DND-41 (cell line): ENCODE results near the gene PPARD.

ENCODE experiments used
- ATAC-seq: fragments of 200-7000 bp; cut with Tn5 transposase; 3 replicates; pipeline ENCODE4 v1.9.1; 2021; ENCODE audit warnings: low read depth; ENCODE audit not compliant: insufficient read depth
- DNase-seq: peaks from one replicate; pipeline ENCODE4 v3.0.0-alpha.2; 2020
- H2AFZ ChIP-seq: 2 replicates; pipeline ENCODE4 v1.6.0; 2012; ENCODE audit warnings: low read depth, low read length
- H3K27ac ChIP-seq: 2 replicates; pipeline ENCODE4 v1.5.1; 2012; ENCODE audit warnings: low read length, inconsistent platforms
- H3K27me3 ChIP-seq: fragments of 200-600 bp; sonication (generic); 2 replicates; pipeline ENCODE4 v1.6.0; 2012; ENCODE audit warnings: low read length, mild to moderate bottlenecking, inconsistent platforms; ENCODE audit not compliant: insufficient read depth, poor library complexity
- H3K36me3 ChIP-seq: 2 replicates; pipeline ENCODE4 v1.5.1; 2012; ENCODE audit warnings: low read length, inconsistent platforms; ENCODE audit not compliant: insufficient read depth
- H3K4me1 ChIP-seq: 2 replicates; pipeline ENCODE4 v1.5.1; 2012; ENCODE audit warnings: mild to moderate bottlenecking, low read length; ENCODE audit not compliant: insufficient read depth
- H3K4me2 ChIP-seq: 2 replicates; pipeline ENCODE4 v1.6.0; 2012; ENCODE audit warnings: mild to moderate bottlenecking, moderate library complexity, low read length, inconsistent platforms; ENCODE audit not compliant: insufficient read depth
- H3K4me3 ChIP-seq, 2 experiments: fragments of 200-600 bp in 1 of 2; shearing (Covaris generic) in 1 of 2; 2 replicates each; pipeline ENCODE4 v1.5.1; 2012 to 2016; ENCODE audit warnings: inconsistent platforms in 2 of 2, low read length in 2 of 2, mild to moderate bottlenecking in 2 of 2, low read depth in 1 of 2, moderate library complexity in 1 of 2
- H3K79me2 ChIP-seq: 2 replicates; pipeline ENCODE4 v1.6.0; 2012; ENCODE audit warnings: low read length, inconsistent platforms; ENCODE audit not compliant: insufficient read depth
- H3K9ac ChIP-seq: 2 replicates; pipeline ENCODE4 v1.6.0; 2012; ENCODE audit warnings: low read depth, mild to moderate bottlenecking, inconsistent platforms, low read length, moderate library complexity
- H3K9me3 ChIP-seq: 2 replicates; pipeline ENCODE4 v1.5.1; 2012; ENCODE audit warnings: low read length, moderate library complexity, mild to moderate bottlenecking, inconsistent platforms; ENCODE audit not compliant: insufficient read depth, severe bottlenecking
- H4K20me1 ChIP-seq: 2 replicates; pipeline ENCODE4 v1.6.0; 2012; ENCODE audit warnings: low read length; ENCODE audit not compliant: insufficient read depth
- EZH2 ChIP-seq: IDR thresholded peaks from 3 replicates; pipeline ENCODE4 v1.6.1; 2012; ENCODE audit warnings: borderline replicate concordance, low read depth, mild to moderate bottlenecking, moderate library complexity, low read length, inconsistent platforms; ENCODE audit not compliant: severe bottlenecking
- TF ChIP-seq, protein P1 (sequence below): IDR thresholded peaks from 2 replicates; pipeline ENCODE4 v1.5.1; 2012; ENCODE audit warnings: borderline replicate concordance, low read length, moderate library complexity, mild to moderate bottlenecking; ENCODE audit not compliant: poor library complexity, severe bottlenecking; ENCODE audit errors: extremely low read depth

PPARD gene

DNA sequence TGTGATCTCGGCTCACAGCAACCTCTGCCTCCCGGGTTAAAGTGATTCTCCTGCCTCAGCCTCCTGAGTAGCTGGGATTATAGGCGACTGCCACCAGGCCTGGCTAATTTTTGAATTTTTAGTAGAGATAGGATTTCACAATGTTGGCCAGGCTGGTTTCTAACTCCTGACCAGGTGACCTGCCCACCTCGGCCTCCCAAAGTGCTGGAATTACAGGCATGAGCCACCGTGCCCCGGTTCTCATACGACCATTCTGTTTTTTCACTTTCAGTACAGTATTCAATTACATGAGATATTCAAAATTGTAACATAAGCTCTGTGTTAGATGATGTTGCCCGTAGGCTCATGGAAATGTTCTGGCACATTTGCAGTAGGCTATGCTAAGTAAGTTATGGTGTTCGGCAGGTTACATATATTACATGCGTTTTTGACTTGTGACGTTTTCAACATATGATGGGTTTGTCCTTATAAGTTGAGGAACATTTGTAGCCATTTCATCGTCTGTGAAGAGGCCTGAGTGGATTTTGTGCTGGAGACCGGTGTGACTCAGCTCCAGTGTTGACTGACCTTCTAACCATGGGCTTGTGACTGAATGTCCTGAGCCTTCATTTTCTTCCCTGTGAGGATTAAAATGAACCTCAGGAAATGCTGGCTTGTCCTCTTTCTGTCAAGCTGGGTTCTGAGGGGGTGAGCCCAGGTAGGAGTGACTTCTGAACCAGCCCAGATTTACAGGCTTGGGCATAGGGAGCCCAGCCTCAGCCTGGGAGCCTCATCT is 12.2 kb downstream of the PPARD start:
- Histone ChIP-seq H3K4me2 (no peak overlapping the region), H3K27ac (no peak overlapping the region), H3K4me1 (no peaks in the 10 kb centered on the region), H3K9me3 (no peaks in the 10 kb centered on the region), H3K4me3 (no peak overlapping the region), H3K9ac (no peak overlapping the region), H4K20me1 (no peaks in the 10 kb centered on the region; the same call in 1 of the 2 replicates), H3K36me3 (peaks cover 43% of the 10 kb centered on the region), H3K27me3 (no peaks in the 10 kb centered on the region), H2AFZ (no peak overlapping the region), H3K79me2 (no peaks in the 10 kb centered on the region)
- ATAC-seq (no peak), DNase-seq (no peak)
- TF ChIP-seq EZH2: no peak
- TF ChIP-seq, protein P1, sequence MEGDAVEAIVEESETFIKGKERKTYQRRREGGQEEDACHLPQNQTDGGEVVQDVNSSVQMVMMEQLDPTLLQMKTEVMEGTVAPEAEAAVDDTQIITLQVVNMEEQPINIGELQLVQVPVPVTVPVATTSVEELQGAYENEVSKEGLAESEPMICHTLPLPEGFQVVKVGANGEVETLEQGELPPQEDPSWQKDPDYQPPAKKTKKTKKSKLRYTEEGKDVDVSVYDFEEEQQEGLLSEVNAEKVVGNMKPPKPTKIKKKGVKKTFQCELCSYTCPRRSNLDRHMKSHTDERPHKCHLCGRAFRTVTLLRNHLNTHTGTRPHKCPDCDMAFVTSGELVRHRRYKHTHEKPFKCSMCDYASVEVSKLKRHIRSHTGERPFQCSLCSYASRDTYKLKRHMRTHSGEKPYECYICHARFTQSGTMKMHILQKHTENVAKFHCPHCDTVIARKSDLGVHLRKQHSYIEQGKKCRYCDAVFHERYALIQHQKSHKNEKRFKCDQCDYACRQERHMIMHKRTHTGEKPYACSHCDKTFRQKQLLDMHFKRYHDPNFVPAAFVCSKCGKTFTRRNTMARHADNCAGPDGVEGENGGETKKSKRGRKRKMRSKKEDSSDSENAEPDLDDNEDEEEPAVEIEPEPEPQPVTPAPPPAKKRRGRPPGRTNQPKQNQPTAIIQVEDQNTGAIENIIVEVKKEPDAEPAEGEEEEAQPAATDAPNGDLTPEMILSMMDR: no peak

DNA sequence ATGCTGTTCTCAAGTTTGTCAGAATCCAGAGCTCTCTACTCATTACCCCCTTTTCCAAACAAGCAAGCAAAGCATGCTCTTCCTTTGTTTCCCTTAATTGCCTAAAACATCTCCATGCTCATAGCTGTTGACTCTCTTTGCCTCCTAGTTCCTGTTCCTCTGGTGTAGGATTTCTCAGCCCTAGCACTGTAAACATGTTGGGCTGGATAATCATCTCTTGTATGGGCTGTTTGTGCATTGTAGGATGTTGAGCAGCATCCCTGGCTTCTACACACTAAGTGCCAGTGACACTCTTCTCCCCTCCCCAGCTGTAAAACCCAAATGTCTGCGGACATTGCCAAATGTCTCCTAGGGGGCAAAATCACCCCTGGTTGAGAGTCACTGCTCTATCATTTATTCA is 14.0 kb downstream of the PPARD start:
- no peak overlapping the region for H2AFZ ChIP-seq
- H3K27me3 ChIP-seq: no peaks in the 10 kb centered on the region
- peaks cover 41% of the 10 kb centered on the region for H3K36me3 ChIP-seq
- H3K79me2 ChIP-seq: no peaks in the 10 kb centered on the region
- no peak overlapping the region for H3K9ac ChIP-seq
- no peak overlapping the region for H3K27ac ChIP-seq
- no peak overlapping the region for H3K4me3 ChIP-seq
- TF ChIP-seq, protein P1: no peak
- TF ChIP-seq EZH2: no peak
- H3K4me1 ChIP-seq: no peaks in the 10 kb centered on the region
- ATAC-seq: no peak
- no peak overlapping the region for H3K4me2 ChIP-seq
- DNase-seq: no peak
- no peaks in the 10 kb centered on the region for H3K9me3 ChIP-seq
- H4K20me1 ChIP-seq: no peaks in the 10 kb centered on the region; the same call in 1 of the 2 replicates

DNA sequence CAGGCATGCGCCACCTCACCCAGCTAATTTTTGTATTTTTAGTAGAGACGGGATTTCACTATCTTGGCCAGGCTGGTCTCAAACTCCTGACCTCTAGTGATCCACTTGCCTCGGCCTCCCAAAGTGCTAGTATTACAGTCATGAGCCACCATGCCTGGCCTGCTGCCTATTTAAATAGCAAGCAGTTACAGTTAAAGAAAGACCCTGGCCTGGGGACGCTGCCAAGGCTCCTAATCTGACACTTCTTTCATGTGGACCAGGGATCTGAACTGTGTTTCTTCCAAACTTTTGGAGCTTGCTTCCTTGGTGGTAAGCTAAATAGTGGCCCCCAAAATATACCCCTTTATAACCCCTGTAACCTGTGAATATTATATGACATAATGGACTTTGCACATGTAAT is 15.3 kb downstream of the PPARD start:
- Histone ChIP-seq H3K79me2 (no peaks in the 10 kb centered on the region), H3K4me1 (no peaks in the 10 kb centered on the region), H3K36me3 (peaks cover 30% of the 10 kb centered on the region), H4K20me1 (peaks cover 2% of the 10 kb centered on the region; the same call in 1 of the 2 replicates), H3K27me3 (no peaks in the 10 kb centered on the region), H3K27ac (no peak overlapping the region), H3K4me2 (no peak overlapping the region), H3K9ac (no peak overlapping the region), H2AFZ (no peak overlapping the region), H3K9me3 (no peaks in the 10 kb centered on the region), H3K4me3 (no peak overlapping the region)
- DNase-seq (no peak), ATAC-seq (no peak)
- TF ChIP-seq, protein P1: no peak
- TF ChIP-seq EZH2: no peak
